ENCODE data around the gene BRSK2. TPM values are rescaled to one million over a fixed set of nuclear protein-coding genes. Genes with fewer than 3 reads are reported as not detected.

Gene BRSK2
- total RNA-seq, 2 experiments from 2014 or later = 0.96 to 1.2 TPM

GRCh38 chr11:1371377-1371776, 18.4 kb upstream of the BRSK2 start:
- Mint-ChIP-seq H3K27me3 (peaks cover 5% of the 10 kb centered on the region), H3K4me1 (no peaks in the 10 kb centered on the region), H3K4me3 (no peak overlapping the region), H3K9me3 (ENCODE audit: low read depth) (peaks cover 5% of the 10 kb centered on the region), H3K27ac (no peak overlapping the region), H3K36me3 (ENCODE audit: low read depth) (no peaks in the 10 kb centered on the region)
- intact Hi-C loops (cut with DNase I, micrococcal nuclease) = no loop called here
- ATAC-seq (no peak), DNase-seq (no peak)
- ChIA-PET CTCF (no interaction called here), POLR2A (no interaction called here)

- Mint-ChIP-seq H3K27me3 (peaks cover 2% of the 10 kb centered on the region), H3K36me3 (ENCODE audit: low read depth) (no peaks in the 10 kb centered on the region), H3K27ac (no peak overlapping the region), H3K9me3 (ENCODE audit: low read depth) (peaks cover under 1% of the 10 kb centered on the region), H3K4me3 (no peak overlapping the region), H3K4me1 (no peaks in the 10 kb centered on the region)
- intact Hi-C loops (cut with DNase I, micrococcal nuclease) = no loop called here
- ChIA-PET CTCF (no interaction called here), POLR2A (no interaction called here)
- DNase-seq (no peak), ATAC-seq (no peak)
These were observed 17.8 kb upstream of the BRSK2 start for GRCh38 chr11:1371836-1372465.

DNA sequence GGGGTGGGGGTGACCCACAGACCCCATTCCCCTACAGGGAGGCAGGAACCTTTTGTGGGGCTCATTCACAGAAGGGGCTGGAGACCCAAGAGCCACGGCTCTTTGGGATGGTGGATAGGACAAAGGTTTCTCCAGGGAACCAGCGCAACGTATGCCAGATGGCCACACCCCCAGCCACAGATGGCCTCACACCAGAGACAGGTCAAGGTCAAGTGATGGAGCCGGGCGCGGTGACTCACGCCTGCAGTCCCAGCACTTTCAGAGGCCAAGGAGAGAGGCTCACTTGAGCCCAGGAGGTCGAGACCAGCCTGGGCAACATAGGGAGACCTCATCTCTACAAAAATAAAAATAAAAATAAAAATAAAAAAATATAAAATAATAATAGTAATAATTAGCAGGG, 17.1 kb upstream of the BRSK2 start:
- DNase-seq = no peak
- Mint-ChIP-seq H3K27ac (no peak overlapping the region), H3K27me3 (peaks cover 2% of the 10 kb centered on the region), H3K9me3 (ENCODE audit: low read depth) (no peaks in the 10 kb centered on the region), H3K4me1 (no peaks in the 10 kb centered on the region), H3K36me3 (ENCODE audit: low read depth) (no peaks in the 10 kb centered on the region), H3K4me3 (no peak overlapping the region)
- intact Hi-C loops (cut with DNase I, micrococcal nuclease) = no loop called here
- ATAC-seq = no peak
- ChIA-PET POLR2A (no interaction called here), CTCF (no interaction called here)

GRCh38 chr11:1373536-1374214, 16.1 kb upstream of the BRSK2 start:
- no peak overlapping the region for H3K27ac Mint-ChIP-seq
- no peak overlapping the region for H3K4me3 Mint-ChIP-seq
- no peaks in the 10 kb centered on the region for H3K27me3 Mint-ChIP-seq
- H3K36me3 Mint-ChIP-seq (ENCODE audit: low read depth) = no peaks in the 10 kb centered on the region
- ATAC-seq (no peak), DNase-seq (no peak)
- no peaks in the 10 kb centered on the region for H3K9me3 Mint-ChIP-seq (ENCODE audit: low read depth)
- H3K4me1 Mint-ChIP-seq = no peaks in the 10 kb centered on the region
- intact Hi-C loops (cut with DNase I, micrococcal nuclease) = no loop called here
- CTCF ChIA-PET = no interaction called here
- POLR2A ChIA-PET = no interaction called here

GRCh38 chr11:1375161-1375954, 14.4 kb upstream of the BRSK2 start:
- no peak for DNase-seq
- Mint-ChIP-seq H3K27ac (no peak overlapping the region), H3K4me3 (no peak overlapping the region), H3K27me3 (no peaks in the 10 kb centered on the region), H3K4me1 (no peaks in the 10 kb centered on the region), H3K9me3 (ENCODE audit: low read depth) (no peaks in the 10 kb centered on the region), H3K36me3 (ENCODE audit: low read depth) (no peaks in the 10 kb centered on the region)
- intact Hi-C loops (cut with DNase I, micrococcal nuclease) = no loop called here
- ATAC-seq = no peak
- ChIA-PET CTCF (interaction anchor here (0.7 kb wide), 1 partner anchor 18 kb away, joined by 3 read pairs; no protein-coding TSS in a partner anchor), POLR2A (no interaction called here)

- no peak overlapping the region for H3K27ac Mint-ChIP-seq
- no peaks in the 10 kb centered on the region for H3K27me3 Mint-ChIP-seq
- DNase-seq (no peak), ATAC-seq (no peak)
- no peaks in the 10 kb centered on the region for H3K9me3 Mint-ChIP-seq (ENCODE audit: low read depth)
- CTCF ChIA-PET = interaction anchor here (0.7 kb wide), 1 partner anchor 18 kb away, joined by 3 read pairs; no protein-coding TSS in a partner anchor
- POLR2A ChIA-PET = no interaction called here
- H3K4me3 Mint-ChIP-seq = no peak overlapping the region
- H3K4me1 Mint-ChIP-seq = no peaks in the 10 kb centered on the region
- intact Hi-C loops (cut with DNase I, micrococcal nuclease) = no loop called here
- H3K36me3 Mint-ChIP-seq (ENCODE audit: low read depth) = no peaks in the 10 kb centered on the region
These were observed 13.8 kb upstream of the BRSK2 start for GRCh38 chr11:1375955-1376258.

DNA sequence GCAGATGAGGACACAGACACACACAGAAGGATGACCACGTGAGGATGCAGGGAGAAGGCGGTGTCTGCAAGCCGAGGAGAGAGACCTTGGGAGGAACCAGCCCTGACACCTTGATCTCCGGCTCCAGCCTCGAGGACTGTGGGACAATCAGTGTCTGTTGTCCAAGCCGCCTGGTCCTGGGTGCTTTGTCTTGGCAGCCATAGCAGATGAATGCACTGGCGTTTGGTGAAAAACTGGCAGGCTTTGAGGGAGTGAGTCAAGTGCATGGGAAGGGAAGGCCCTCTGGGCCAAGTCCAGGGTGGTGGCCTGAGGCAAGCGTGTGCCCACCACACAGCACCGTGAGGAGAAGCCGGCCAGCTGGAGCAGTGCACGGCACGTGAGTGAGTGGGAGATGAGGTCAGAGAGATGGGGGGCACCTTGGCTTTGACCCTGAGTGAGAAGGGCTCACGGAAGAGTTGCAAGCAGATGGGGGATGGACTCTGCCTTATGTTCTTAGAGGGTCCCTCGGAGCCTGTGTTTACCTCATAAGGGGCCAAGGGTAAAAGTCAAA, 12.4 kb upstream of the BRSK2 start:
- Mint-ChIP-seq H3K27me3 (no peaks in the 10 kb centered on the region), H3K9me3 (ENCODE audit: low read depth) (no peaks in the 10 kb centered on the region), H3K27ac (no peak overlapping the region), H3K4me1 (peaks cover under 1% of the 10 kb centered on the region), H3K36me3 (ENCODE audit: low read depth) (no peaks in the 10 kb centered on the region), H3K4me3 (no peak overlapping the region)
- intact Hi-C loops (cut with DNase I, micrococcal nuclease) = no loop called here
- ChIA-PET POLR2A (no interaction called here), CTCF (no interaction called here)
- DNase-seq (no peak), ATAC-seq (no peak)

- CTCF ChIA-PET = interaction anchor here (2.2 kb wide), 1 partner anchor 11 kb away, joined by 6 read pairs; no protein-coding TSS in a partner anchor
- DNase-seq (no peak), ATAC-seq (no peak)
- Mint-ChIP-seq H3K27me3 (no peaks in the 10 kb centered on the region), H3K36me3 (ENCODE audit: low read depth) (no peaks in the 10 kb centered on the region), H3K4me3 (peak overlapping the region; percentile 66), H3K9me3 (ENCODE audit: low read depth) (no peaks in the 10 kb centered on the region), H3K4me1 (peaks cover 16% of the 10 kb centered on the region), H3K27ac (no peak overlapping the region)
- intact Hi-C loops (cut with DNase I, micrococcal nuclease) = loop anchor here (2.0 to 10.0 kb wide), 3 partner anchors 117 to 685 kb away; partner anchors contain the start of genes POLR2L (in 1 of the 2) and TSPAN4 (in 1 of the 2)
- POLR2A ChIA-PET = no interaction called here
These were observed 7.8 kb upstream of the BRSK2 start for GRCh38 chr11:1381793-1382425.

GRCh38 chr11:1382429-1382828, 7.3 kb upstream of the BRSK2 start:
- ChIA-PET CTCF (interaction anchor here (0.7 to 2.2 kb wide), 2 partner anchors 10 to 73 kb away, joined by 3 to 6 read pairs; partner anchors contain the start of gene TOLLIP), POLR2A (no interaction called here)
- peaks cover 16% of the 10 kb centered on the region for H3K4me1 Mint-ChIP-seq
- H3K9me3 Mint-ChIP-seq (ENCODE audit: low read depth) = no peaks in the 10 kb centered on the region
- DNase-seq (no peak), ATAC-seq (no peak)
- no peaks in the 10 kb centered on the region for H3K36me3 Mint-ChIP-seq (ENCODE audit: low read depth)
- intact Hi-C loops (cut with DNase I, micrococcal nuclease) = loop anchor here (2.0 to 10.0 kb wide), 3 partner anchors 118 to 686 kb away; partner anchors contain the start of genes POLR2L (in 1 of the 2) and TSPAN4 (in 1 of the 2)
- peak overlapping the region; percentile 66 for H3K4me3 Mint-ChIP-seq
- H3K27me3 Mint-ChIP-seq = no peaks in the 10 kb centered on the region
- peak overlapping the region; percentile 43 for H3K27ac Mint-ChIP-seq

- Mint-ChIP-seq H3K27ac (peak overlapping the region; percentile 83), H3K4me1 (peaks cover 16% of the 10 kb centered on the region), H3K4me3 (peak overlapping the region; percentile 66), H3K27me3 (no peaks in the 10 kb centered on the region), H3K36me3 (ENCODE audit: low read depth) (no peaks in the 10 kb centered on the region), H3K9me3 (ENCODE audit: low read depth) (no peaks in the 10 kb centered on the region)
- POLR2A ChIA-PET = no interaction called here
- peak; percentile 92 for DNase-seq
- CTCF ChIA-PET = interaction anchor here (0.7 to 2.2 kb wide), 3 partner anchors 10 to 74 kb away, joined by 3 to 6 read pairs (median 3); partner anchors contain the start of gene TOLLIP
- peak; percentile 82 for ATAC-seq
- intact Hi-C loops (cut with DNase I, micrococcal nuclease) = loop anchor here (1.0 to 10.0 kb wide), 6 partner anchors 47 to 686 kb away; partner anchors contain the start of genes POLR2L (in 1 of the 2), TOLLIP (in 1 of the 2) and TSPAN4 (in 1 of the 2)
These were observed 6.7 kb upstream of the BRSK2 start for GRCh38 chr11:1382831-1383607.
